GM18505 (cell line): ENCODE results near the gene STEAP4.

Experiments used
- ATAC-seq: cut with Tn5 transposase; IDR thresholded peaks from one replicate; pipeline ENCODE4 v1.9.1; 2021; ENCODE audit not compliant: unreplicated experiment
- POLR2A ChIP-seq: IDR thresholded peaks from 4 replicates; pipeline ENCODE4 v1.6.1; 2011; ENCODE audit warnings: borderline replicate concordance; ENCODE audit not compliant: insufficient read depth, insufficient read length; ENCODE audit errors: extremely low read depth

STEAP4 gene

GRCh38 chr7:88307412-88307811 lies 718 bp upstream of the STEAP4 start:
- ATAC-seq = no peak
- no peak for TF ChIP-seq POLR2A

DNA sequence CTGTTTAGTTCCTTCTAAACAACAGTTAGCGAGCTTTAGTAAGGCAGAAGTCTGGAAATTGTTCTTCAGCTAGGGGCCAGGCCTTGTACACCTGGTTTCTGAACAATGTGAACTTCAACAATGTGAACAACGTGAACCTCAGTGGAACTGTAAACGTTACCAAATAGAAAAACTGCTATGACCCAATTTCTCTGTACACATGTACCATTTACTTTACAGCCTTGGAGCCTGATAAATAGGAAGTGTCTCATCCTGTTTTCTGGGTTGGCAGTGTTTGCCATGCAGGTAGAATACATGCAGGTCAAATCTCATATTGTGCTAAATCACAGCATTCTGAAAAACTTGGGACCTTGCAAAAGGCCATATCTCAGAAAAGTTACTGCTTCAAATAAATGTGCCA lies 1.6 kb downstream of the STEAP4 start:
- ATAC-seq = no peak
- no peak for TF ChIP-seq POLR2A

DNA sequence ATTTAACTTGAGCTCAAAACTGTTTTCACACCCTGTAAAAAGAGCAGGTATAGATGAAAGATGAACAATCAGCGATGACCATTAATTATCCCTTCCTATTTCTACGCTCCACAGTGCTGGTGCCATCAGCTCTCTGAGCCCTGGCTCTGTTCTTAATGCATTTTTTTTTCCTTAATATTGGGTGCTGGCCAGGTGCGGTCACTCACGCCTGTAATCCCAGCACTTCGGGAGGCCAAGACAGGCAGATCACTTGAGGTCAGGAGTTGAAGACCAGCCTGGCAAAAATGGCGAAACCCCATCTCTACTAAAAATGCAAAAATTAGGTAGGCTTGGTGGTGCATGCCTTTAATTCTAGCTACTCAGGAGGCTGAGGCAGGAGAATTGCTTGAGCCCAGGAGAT lies 4.2 kb downstream of the STEAP4 start:
- ATAC-seq = no peak
- no peak for TF ChIP-seq POLR2A

- no peak for TF ChIP-seq POLR2A
- no peak for ATAC-seq
Measured at GRCh38 chr7:88301924-88302323, 4.8 kb downstream of the STEAP4 start.

DNA sequence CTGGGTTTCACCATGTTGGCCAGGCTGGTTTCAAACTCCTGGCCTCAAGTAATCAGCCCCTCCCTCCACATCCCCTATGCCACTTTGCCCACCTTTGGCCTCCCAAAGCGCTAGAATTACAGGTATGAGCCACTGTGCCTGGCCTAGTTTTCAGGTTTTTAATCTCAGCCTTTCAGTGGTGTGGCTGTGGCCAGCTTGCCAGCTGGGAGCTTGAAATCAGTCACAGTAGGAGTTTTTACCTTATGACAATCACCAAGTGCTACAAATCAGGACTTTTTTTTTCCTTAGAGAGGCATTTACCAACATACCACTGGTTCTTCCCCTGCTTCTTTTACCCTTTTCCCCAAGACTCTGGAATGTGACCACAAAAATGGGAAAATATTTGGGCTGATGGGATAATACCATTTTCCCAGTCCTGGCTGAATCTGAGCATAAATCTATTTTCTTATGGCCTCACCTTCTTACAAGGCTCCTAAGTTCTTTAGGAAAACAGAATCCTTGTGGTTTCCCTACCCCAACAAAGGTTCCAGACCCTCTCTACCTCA lies 6.2 kb downstream of the STEAP4 start:
- no peak for ATAC-seq
- no peak for TF ChIP-seq POLR2A

DNA sequence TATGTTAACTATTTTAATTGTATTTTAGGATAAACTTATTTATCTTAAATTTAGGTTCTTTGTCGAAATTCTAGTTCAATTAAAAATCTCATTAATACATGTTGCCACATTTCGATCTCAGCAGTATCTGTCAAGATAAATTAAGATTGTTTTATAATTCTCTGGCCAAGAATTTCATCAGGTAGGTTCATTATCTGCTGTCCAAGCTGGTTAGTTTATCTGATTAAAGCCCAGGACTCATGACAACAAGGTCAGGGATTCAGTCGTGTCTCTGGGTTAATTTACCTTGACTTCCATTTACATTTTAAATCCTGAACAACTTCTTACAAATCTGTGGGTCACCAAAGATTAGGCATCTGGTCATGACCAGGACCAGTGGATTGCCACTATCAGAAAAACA lies 7.6 kb downstream of the STEAP4 start:
- no peak for ATAC-seq

GRCh38 chr7:88293866-88294265 lies 12.8 kb downstream of the STEAP4 start:
- TF ChIP-seq POLR2A = no peak
- no peak for ATAC-seq

More for the DNA sequence above, 7.6 kb downstream of the STEAP4 start:
- TF ChIP-seq POLR2A = no peak

GRCh38 chr7:88291398-88292173 lies 15.1 kb downstream of the STEAP4 start:
- ATAC-seq = no peak
- no peak for TF ChIP-seq POLR2A

DNA sequence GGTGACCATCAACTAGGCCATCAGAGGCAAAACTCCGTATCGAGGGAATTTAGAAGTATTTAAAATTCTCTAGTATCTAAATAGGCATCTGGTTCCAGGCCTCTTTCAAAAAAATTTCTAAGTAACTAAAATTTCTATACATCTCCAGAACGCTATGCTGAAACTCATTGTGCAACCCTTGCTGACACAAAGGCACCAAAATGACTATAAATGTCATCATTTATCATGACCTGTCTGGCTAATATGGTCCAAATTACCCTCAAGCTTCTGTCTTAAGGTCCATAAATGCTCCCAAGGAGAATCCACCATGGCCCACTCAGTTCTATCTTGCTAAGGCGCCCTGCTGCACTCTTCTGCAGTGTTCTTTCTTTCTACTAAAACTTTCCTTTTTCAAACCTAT lies 16.2 kb downstream of the STEAP4 start:
- no peak for ATAC-seq
- no peak for TF ChIP-seq POLR2A

DNA sequence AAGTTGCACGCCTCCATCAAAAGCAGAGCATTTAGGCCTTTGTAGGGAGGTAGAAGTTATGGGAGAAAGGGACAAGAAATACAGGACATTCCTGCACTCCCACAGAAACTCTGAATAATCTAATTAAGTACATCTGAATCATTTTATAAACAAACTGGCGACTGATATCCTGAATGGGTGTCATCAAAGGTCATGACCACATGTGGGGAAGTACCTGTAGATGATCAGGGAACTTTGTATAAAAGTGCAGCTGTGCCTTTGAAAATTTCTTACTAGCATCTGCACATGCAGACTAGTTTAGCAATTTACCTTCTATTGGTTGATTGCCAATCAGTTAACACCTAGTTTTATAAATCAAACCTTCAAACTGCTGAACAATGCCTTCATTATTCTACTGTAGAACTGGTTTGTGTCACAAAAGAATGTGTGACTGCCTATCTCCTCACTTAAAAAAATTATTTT lies 17.1 kb downstream of the STEAP4 start:
- no peak for TF ChIP-seq POLR2A
- ATAC-seq = no peak

GRCh38 chr7:88281749-88282148 lies 24.9 kb downstream of the STEAP4 start:
- TF ChIP-seq POLR2A = no peak
- ATAC-seq = no peak

GRCh38 chr7:88280801-88281200 lies 25.9 kb downstream of the STEAP4 start:
- ATAC-seq = no peak
- TF ChIP-seq POLR2A = no peak

DNA sequence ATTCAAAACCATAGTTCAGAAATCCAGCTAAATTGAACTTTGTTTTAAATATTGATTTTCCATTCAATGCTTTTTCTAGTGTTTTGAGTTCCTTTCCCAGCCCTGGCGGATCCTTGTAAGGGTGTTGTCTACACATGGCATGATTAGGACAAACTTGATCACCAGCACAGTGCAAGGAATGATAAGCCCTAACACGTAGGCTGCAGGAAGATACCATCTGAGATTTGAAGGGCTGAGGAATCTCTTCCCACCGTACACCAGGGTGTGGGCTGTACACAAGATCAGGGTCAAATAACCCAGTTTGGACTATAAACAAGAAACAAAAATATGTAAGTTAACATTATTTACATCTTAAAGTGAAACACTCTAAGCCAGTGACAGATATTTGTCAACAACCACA lies 27.4 kb downstream of the STEAP4 start:
- no peak for TF ChIP-seq POLR2A
- no peak for ATAC-seq

DNA sequence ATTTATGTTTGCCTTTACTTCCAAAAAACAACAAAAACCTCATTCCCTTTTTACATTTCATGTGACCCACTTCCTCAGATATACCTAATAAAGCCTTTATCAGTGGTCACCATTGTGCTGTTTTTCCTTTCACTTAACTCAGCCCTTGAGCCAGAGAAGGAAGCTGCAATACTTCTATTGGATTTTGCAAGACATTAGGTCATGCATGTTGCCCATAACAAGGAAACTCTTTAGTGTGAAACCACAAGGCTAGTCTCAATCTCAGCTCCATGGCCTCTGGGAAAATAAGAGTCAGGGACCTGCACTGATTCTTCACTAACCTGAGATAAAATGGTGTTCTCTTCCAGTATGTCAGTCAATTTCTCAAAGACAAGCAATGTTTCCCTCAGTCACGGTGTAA lies 27.8 kb downstream of the STEAP4 start:
- TF ChIP-seq POLR2A = no peak

More for the DNA sequence above, 27.8 kb downstream of the STEAP4 start:
- no peak for ATAC-seq
